H1 (cell line): ENCODE measurements around the gene ANKRD6. TPM values are rescaled to one million over a fixed set of nuclear protein-coding genes. Genes with fewer than 3 reads are reported as not detected.

ENCODE experiments used
- CTCF ChIA-PET: fragments of 300-600 bp; sonication (Branson Sonifier 250); formaldehyde crosslinking; loops from one replicate; lab custom pipeline; 2021; ENCODE audit not compliant: partially characterized antibody; lab: Charles Lee
- POLR2A ChIA-PET: fragments of 300-600 bp; sonication (Branson Sonifier 250); formaldehyde crosslinking; loops from one replicate; lab custom pipeline; 2021; ENCODE audit warnings: inconsistent platforms; ENCODE audit not compliant: partially characterized antibody; lab: Charles Lee
- DNase-seq, 2 experiments: peaks; one replicate each; pipeline versions ENCODE4 v3.0.0 to v3.0.0-alpha.2; 2010 to 2022; ENCODE audit warnings: low spot score in 2 of 2, low read depth in 1 of 2, mixed read lengths in 1 of 2
- FAIRE-seq: peaks from 2 replicates; lab custom pipeline; 2011; peaks lifted over from hg19 to GRCh38; lab: Jason Lieb, UNC
- H2AFZ ChIP-seq: 2 replicates; pipeline ENCODE4 v1.8.1; 2012; ENCODE audit warnings: low read length, inconsistent platforms
- H2AK5ac ChIP-seq: 2 replicates; pipeline ENCODE4 v1.6.1; 2013; ENCODE audit warnings: low read depth, low read length
- H2BK120ac ChIP-seq: replicated peaks from 2 replicates; pipeline ENCODE3; 2013; ENCODE audit warnings: low read depth, low read length, inconsistent platforms
- H2BK12ac ChIP-seq: 2 replicates; pipeline ENCODE4 v1.6.1; 2013; ENCODE audit warnings: low read depth, low read length
- H2BK15ac ChIP-seq: 2 replicates; pipeline ENCODE4 v1.6.1; 2013; ENCODE audit warnings: low read length
- H2BK20ac ChIP-seq: 2 replicates; pipeline ENCODE4 v1.6.1; 2013; ENCODE audit warnings: low read length
- H2BK5ac ChIP-seq: 2 replicates; pipeline ENCODE4 v1.6.1; 2013; ENCODE audit warnings: low read depth, low read length
- H3K14ac ChIP-seq: 2 replicates; pipeline ENCODE4 v1.6.1; 2013; ENCODE audit warnings: inconsistent platforms; ENCODE audit not compliant: insufficient read length
- H3K18ac ChIP-seq: 2 replicates; pipeline ENCODE4 v1.6.1; 2013; ENCODE audit warnings: low read length; ENCODE audit errors: extremely low read depth
- H3K23ac ChIP-seq: 2 replicates; pipeline ENCODE4 v1.6.1; 2013; ENCODE audit warnings: inconsistent platforms; ENCODE audit not compliant: insufficient read length
- H3K23me2 ChIP-seq: 2 replicates; pipeline ENCODE4 v1.6.1; 2013; ENCODE audit warnings: low read depth, low read length
- H3K27ac ChIP-seq: 2 replicates; pipeline ENCODE4 v1.6.1; 2011; ENCODE audit warnings: low read depth, low read length, inconsistent platforms
- H3K27me3 ChIP-seq, 4 experiments: replicated peaks in 1 of 4; 1 replicate in 1 of 4; 2 replicates in 3 of 4; pipeline versions ENCODE4 v1.6.1 to v1.8.1; 2011 to 2013; ENCODE audit warnings: low read length in 3 of 4, mild to moderate bottlenecking in 3 of 4, inconsistent platforms in 2 of 4, mixed read lengths in 2 of 4, moderate library complexity in 1 of 4; ENCODE audit not compliant: control insufficient read depth in 3 of 4, insufficient read depth in 3 of 4; ENCODE audit errors: extremely low read depth in 1 of 4
- H3K36me3 ChIP-seq, 4 experiments: 2 replicates each; pipeline versions ENCODE4 v1.6.1 to v1.8.1; 2011 to 2013; ENCODE audit warnings: mild to moderate bottlenecking in 4 of 4, low read length in 3 of 4, moderate library complexity in 2 of 4, control low read depth in 1 of 4, inconsistent platforms in 1 of 4; ENCODE audit not compliant: insufficient read depth in 4 of 4, control insufficient read depth in 2 of 4
- H3K4ac ChIP-seq: replicated peaks from 2 replicates; pipeline ENCODE3; 2013; ENCODE audit warnings: low read length, low read depth, mixed read lengths, inconsistent platforms; ENCODE audit not compliant: insufficient read length
- H3K4me1 ChIP-seq, 4 experiments: replicated peaks in 1 of 4; 1 replicate in 1 of 4; 2 replicates in 3 of 4; pipeline versions ENCODE4 v1.6.1 to v1.8.1; 2011 to 2013; ENCODE audit warnings: low read length in 3 of 4, inconsistent platforms in 2 of 4, mixed read lengths in 1 of 4; ENCODE audit not compliant: insufficient read depth in 4 of 4, control insufficient read depth in 3 of 4
- H3K4me2 ChIP-seq, 2 experiments: 2 replicates each; pipeline versions ENCODE4 v1.6.1 to v1.8.1; 2011 to 2013; ENCODE audit warnings: low read depth in 2 of 2, low read length in 2 of 2, control low read depth in 1 of 2, inconsistent platforms in 1 of 2, mild to moderate bottlenecking in 1 of 2; ENCODE audit not compliant: insufficient read depth in 1 of 2
- H3K4me3 ChIP-seq, 4 experiments: fragments of 200-600, 300-600 bp in 1 of 4; sonication (generic), shearing (Covaris generic), sonication (Bioruptor Twin) in 1 of 4; 2 replicates each; pipeline versions ENCODE4 v1.5.1 to v1.8.1; 2011 to 2016; ENCODE audit warnings: low read length in 4 of 4, low read depth in 3 of 4, control low read depth in 2 of 4, inconsistent platforms in 2 of 4, mild to moderate bottlenecking in 2 of 4, mixed read lengths in 1 of 4, moderate library complexity in 1 of 4; ENCODE audit not compliant: insufficient read depth in 2 of 4; ENCODE audit errors: extremely low read depth in 1 of 4
- H3K56ac ChIP-seq: replicated peaks from 2 replicates; pipeline ENCODE3; 2013; ENCODE audit warnings: low read depth, mild to moderate bottlenecking, mixed read lengths, low read length, inconsistent platforms; ENCODE audit not compliant: insufficient read length
- H3K79me1 ChIP-seq: 2 replicates; pipeline ENCODE4 v1.6.1; 2013; ENCODE audit warnings: low read depth, low read length, control low read depth
- H3K79me2 ChIP-seq, 2 experiments: 2 replicates each; pipeline versions ENCODE4 v1.6.1 to v1.8.1; 2012 to 2013; ENCODE audit warnings: low read length in 2 of 2, mild to moderate bottlenecking in 2 of 2, inconsistent platforms in 1 of 2; ENCODE audit not compliant: insufficient read depth in 2 of 2, control insufficient read depth in 1 of 2
- H3K9ac ChIP-seq, 4 experiments: replicated peaks in 1 of 4; 1 replicate in 1 of 4; 2 replicates in 3 of 4; pipeline versions ENCODE4 v1.6.1 to v1.8.1; 2011 to 2013; ENCODE audit warnings: low read depth in 3 of 4, low read length in 3 of 4, control low read depth in 2 of 4, mild to moderate bottlenecking in 2 of 4, moderate library complexity in 2 of 4, inconsistent platforms in 1 of 4; ENCODE audit errors: extremely low read depth in 1 of 4
- H3K9me3 ChIP-seq, 2 experiments: 2 replicates each; pipeline versions ENCODE4 v1.6.1 to v1.8.1; 2012 to 2013; ENCODE audit warnings: mild to moderate bottlenecking in 2 of 2, moderate library complexity in 2 of 2, control low read depth in 1 of 2, inconsistent platforms in 1 of 2, low read depth in 1 of 2, low read length in 1 of 2, mixed read lengths in 1 of 2; ENCODE audit not compliant: insufficient read depth in 2 of 2
- H4K20me1 ChIP-seq, 2 experiments: replicated peaks in 1 of 2; 2 replicates each; pipeline versions ENCODE3 to v1.8.1; 2011 to 2013; ENCODE audit warnings: inconsistent platforms in 2 of 2, low read length in 2 of 2, mild to moderate bottlenecking in 1 of 2; ENCODE audit not compliant: insufficient read depth in 2 of 2, control insufficient read depth in 1 of 2
- H4K5ac ChIP-seq: 2 replicates; pipeline ENCODE4 v1.6.1; 2013; ENCODE audit warnings: low read length, low read depth, mixed read lengths, inconsistent platforms; ENCODE audit not compliant: insufficient read length
- H4K8ac ChIP-seq: 2 replicates; pipeline ENCODE4 v1.8.0; 2013; ENCODE audit warnings: mild to moderate bottlenecking, moderate library complexity, low read length, inconsistent platforms; ENCODE audit not compliant: insufficient read depth; ENCODE audit errors: extremely low read depth
- H4K91ac ChIP-seq: replicated peaks from 2 replicates; pipeline ENCODE3; 2013; ENCODE audit warnings: low read length, mixed read lengths, inconsistent platforms; ENCODE audit not compliant: insufficient read length
- CBX8 ChIP-seq: fragments of 300-800, 300-1000 bp; sonication (generic); IDR thresholded peaks from 2 replicates; pipeline ENCODE4 v1.7.1; 2016; ENCODE audit warnings: low read depth, low read length, borderline replicate concordance
- E2F6 ChIP-seq: IDR thresholded peaks from 2 replicates; pipeline ENCODE4 v1.6.1; 2012; ENCODE audit warnings: inconsistent platforms
- GABPA ChIP-seq: IDR thresholded peaks from 2 replicates; pipeline ENCODE4 v1.6.1; 2011; ENCODE audit warnings: mild to moderate bottlenecking, low read length, moderate library complexity, borderline replicate concordance; ENCODE audit not compliant: insufficient read depth
- HDAC6 ChIP-seq: IDR thresholded peaks from one replicate; pipeline ENCODE4 v1.7.1; 2012; ENCODE audit warnings: low read depth, mild to moderate bottlenecking, inconsistent platforms, low read length, moderate library complexity
- KDM1A ChIP-seq: fragments of 200-600, 300-600 bp; sonication (generic); IDR thresholded peaks from 2 replicates; pipeline ENCODE4 v1.7.1; 2016; ENCODE audit warnings: mild to moderate bottlenecking, low read length, borderline replicate concordance
- NRF1 ChIP-seq: IDR thresholded peaks from 2 replicates; pipeline ENCODE4 v1.6.1; 2011; ENCODE audit warnings: mild to moderate bottlenecking, low read depth, low read length, improper control_type of control experiment
- POLR2A ChIP-seq, 2 experiments: IDR thresholded peaks; 1 replicate in 1 of 2; 2 replicates in 1 of 2; pipeline ENCODE4 v1.6.1; 2011; ENCODE audit warnings: low read depth in 2 of 2, low read length in 2 of 2, mild to moderate bottlenecking in 2 of 2; ENCODE audit errors: control extremely low read depth in 1 of 2
- TAF7 ChIP-seq: optimal IDR thresholded peaks from 2 replicates; pipeline ENCODE3; 2011; ENCODE audit warnings: low read depth, mild to moderate bottlenecking, inconsistent platforms, low read length, moderate library complexity, borderline replicate concordance
- TBP ChIP-seq: IDR thresholded peaks from 2 replicates; pipeline ENCODE4 v1.6.1; 2011; ENCODE audit warnings: low read depth, low read length, improper control_type of control experiment
- ZNF274 ChIP-seq: IDR thresholded peaks from 2 replicates; pipeline ENCODE4 v1.7.0; 2012; ENCODE audit warnings: low read length, borderline replicate concordance; ENCODE audit errors: extremely low read depth
- WGBS, 2 experiments: shearing (Covaris generic) in 1 of 2; methylation state at CpG; one replicate each; pipeline versions ENCODE4 v1.1.6 to v1.1.7; 2013 to 2015; ENCODE audit warnings: low lambda C conversion rate in 2 of 2, mixed read lengths in 2 of 2, inconsistent platforms in 1 of 2, low coverage in 1 of 2, missing lambda C conversion rate in 1 of 2; ENCODE audit not compliant: insufficient replicate concordance in 2 of 2, insufficient coverage in 1 of 2, insufficient read length in 1 of 2; ENCODE audit errors: extremely low coverage in 1 of 2, missing lambda C conversion rate in 1 of 2; 5-methylcytosine and 5-hydroxymethylcytosine counted together
- polyA plus RNA-seq, 7 experiments: library from polyadenylated mRNA; depleted of rRNA in 3 of 7; stranded (reverse) in 5 of 7; unstranded in 2 of 7; fragments of >200 nt in 5 of 7; fragments of 200-250 nt in 2 of 7; gene quantifications; 1 replicate in 5 of 7; 2 replicates in 1 of 7; 4 replicates in 1 of 7; pipeline versions ENCODE4 v1.2.1 to v1.2.3, GENCODE V29; 2011 to 2013; ENCODE audit warnings: missing spikeins in 2 of 7, mixed read lengths in 2 of 7
- total RNA-seq: library from RNA; stranded (reverse); fragmentation: NEBNext Ultra II Directional; extraction: Animal tissue kit (Norgen Biotek cat#: 25700); gene quantifications from 2 replicates; pipeline ENCODE4 v1.2.1, GENCODE V29; 2021
- TF ChIP-seq, protein P1 (sequence below): IDR thresholded peaks from 2 replicates; pipeline ENCODE4 v1.6.1; 2012; ENCODE audit warnings: low read length, inconsistent platforms
- TF ChIP-seq, protein P2 (sequence below): IDR thresholded peaks from 2 replicates; pipeline ENCODE4 v1.6.1; 2012; ENCODE audit warnings: inconsistent platforms

ANKRD6 gene
- total and polyA plus RNA-seq, 2 of the 8 experiments (the other 6 are each of a cell fraction or from before 2014, with no cell fraction given) = 5.9 to 12.8 TPM

- Histone ChIP-seq H3K18ac (no peak overlapping the region), H3K4me2 (no peak overlapping the region), H3K4me3 (no peak overlapping the region), H3K27me3 (no peaks in the 10 kb centered on the region), H2BK5ac (no peak overlapping the region), H2BK20ac (no peak overlapping the region), H3K4me1 (no peaks in the 10 kb centered on the region), H3K27ac (no peak overlapping the region), H4K8ac (no peak overlapping the region), H3K79me1 (no peaks in the 10 kb centered on the region), H2BK12ac (no peak overlapping the region), H3K56ac (no peak overlapping the region), H3K36me3 (no peaks in the 10 kb centered on the region), H2AK5ac (no peak overlapping the region), H4K91ac (no peak overlapping the region), H2BK120ac (no peak overlapping the region), H3K4ac (no peak overlapping the region)
- ChIA-PET CTCF (interaction anchor here (1.0 to 1.3 kb wide), 3 partner anchors 9 to 34 kb away, joined by 3 to 4 read pairs (median 3); no protein-coding TSS in a partner anchor), POLR2A (no interaction called here)
- 94% methylated on average over 2 of the region's 2 CpGs; no CpG with 5 or more reads in 1 of the 2 experiments for WGBS, 2 experiments
- TF ChIP-seq HDAC6 = no peak
- TF ChIP-seq POLR2A (IDR thresholded peaks at IDR 0.05; ENCODE audit: control extremely low read depth in 1 of 2, low read depth in 2 of 2, low read length in 2 of 2) = no peak
- no peak for TF ChIP-seq TBP
- TF ChIP-seq E2F6 = no peak
- TF ChIP-seq TAF7 = no peak
- no peak for TF ChIP-seq ZNF274
- TF ChIP-seq CBX8 = no peak
- TF ChIP-seq, protein P1, sequence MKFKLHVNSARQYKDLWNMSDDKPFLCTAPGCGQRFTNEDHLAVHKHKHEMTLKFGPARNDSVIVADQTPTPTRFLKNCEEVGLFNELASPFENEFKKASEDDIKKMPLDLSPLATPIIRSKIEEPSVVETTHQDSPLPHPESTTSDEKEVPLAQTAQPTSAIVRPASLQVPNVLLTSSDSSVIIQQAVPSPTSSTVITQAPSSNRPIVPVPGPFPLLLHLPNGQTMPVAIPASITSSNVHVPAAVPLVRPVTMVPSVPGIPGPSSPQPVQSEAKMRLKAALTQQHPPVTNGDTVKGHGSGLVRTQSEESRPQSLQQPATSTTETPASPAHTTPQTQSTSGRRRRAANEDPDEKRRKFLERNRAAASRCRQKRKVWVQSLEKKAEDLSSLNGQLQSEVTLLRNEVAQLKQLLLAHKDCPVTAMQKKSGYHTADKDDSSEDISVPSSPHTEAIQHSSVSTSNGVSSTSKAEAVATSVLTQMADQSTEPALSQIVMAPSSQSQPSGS = no peak
- TF ChIP-seq KDM1A = no peak
- TF ChIP-seq, protein P2, sequence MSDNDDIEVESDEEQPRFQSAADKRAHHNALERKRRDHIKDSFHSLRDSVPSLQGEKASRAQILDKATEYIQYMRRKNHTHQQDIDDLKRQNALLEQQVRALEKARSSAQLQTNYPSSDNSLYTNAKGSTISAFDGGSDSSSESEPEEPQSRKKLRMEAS = no peak
- TF ChIP-seq GABPA = no peak
- no peak for TF ChIP-seq NRF1
- TF ChIP-seq, all 59 proteins: peak for 0
- Histone ChIP-seq H3K9me3 (no peaks in the 10 kb centered on the region), H2AFZ (no peak overlapping the region), H3K79me2 (no peaks in the 10 kb centered on the region), H3K23ac (no peak overlapping the region), H2BK15ac (no peak overlapping the region), H3K9ac (no peak overlapping the region), H4K20me1 (no peaks in the 10 kb centered on the region), H3K14ac (no peak overlapping the region), H3K23me2 (no peaks in the 10 kb centered on the region), H4K5ac (no peak overlapping the region)
- no peak for DNase-seq
- no peak for FAIRE-seq
These were observed 142.6 kb downstream of the ANKRD6 start for GRCh38 chr6:89575562-89575960.
